ENCODE results near the gene APC2.

Gene APC2

DNA sequence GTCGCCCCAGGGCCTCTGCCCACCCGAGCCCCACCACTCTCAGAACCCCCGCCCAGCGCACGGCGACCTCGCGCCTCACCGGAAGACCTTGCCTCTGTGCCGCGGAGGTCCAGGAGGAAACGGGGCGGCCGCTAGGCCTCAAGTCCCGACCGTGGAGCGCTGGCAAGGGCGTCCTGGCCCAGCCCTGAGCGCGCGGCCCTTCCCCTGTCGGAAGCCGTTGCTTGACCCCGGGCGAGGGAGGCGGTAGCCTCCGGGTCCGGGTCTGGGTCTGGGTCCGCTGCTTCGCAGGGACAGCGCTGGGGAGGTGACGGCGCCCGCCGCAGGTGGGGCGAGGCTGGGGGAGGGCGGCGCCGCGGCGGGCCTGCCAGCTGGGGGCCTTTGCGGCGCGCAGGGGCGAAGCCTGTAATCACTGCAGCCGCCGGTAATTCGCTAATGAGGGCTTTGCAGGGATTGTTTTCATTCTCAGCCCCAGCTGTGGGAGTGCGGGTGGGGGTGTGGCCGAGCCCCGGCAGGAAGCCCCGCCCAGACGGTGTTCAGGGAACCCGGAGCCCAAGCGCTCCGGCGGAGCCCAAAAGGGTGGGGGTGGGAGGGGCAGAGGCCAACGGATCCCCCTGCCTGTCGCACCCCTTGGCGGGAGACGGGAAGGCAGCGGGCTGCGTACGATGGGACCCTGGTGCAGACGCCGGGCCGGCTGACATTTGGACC, 20.5 kb downstream of the APC2 start:
- peak overlapping the region; percentile 30 for H3K4me3 ChIP-seq (ENCODE audit: low read depth, low read length)
- TF ChIP-seq, protein P1, sequence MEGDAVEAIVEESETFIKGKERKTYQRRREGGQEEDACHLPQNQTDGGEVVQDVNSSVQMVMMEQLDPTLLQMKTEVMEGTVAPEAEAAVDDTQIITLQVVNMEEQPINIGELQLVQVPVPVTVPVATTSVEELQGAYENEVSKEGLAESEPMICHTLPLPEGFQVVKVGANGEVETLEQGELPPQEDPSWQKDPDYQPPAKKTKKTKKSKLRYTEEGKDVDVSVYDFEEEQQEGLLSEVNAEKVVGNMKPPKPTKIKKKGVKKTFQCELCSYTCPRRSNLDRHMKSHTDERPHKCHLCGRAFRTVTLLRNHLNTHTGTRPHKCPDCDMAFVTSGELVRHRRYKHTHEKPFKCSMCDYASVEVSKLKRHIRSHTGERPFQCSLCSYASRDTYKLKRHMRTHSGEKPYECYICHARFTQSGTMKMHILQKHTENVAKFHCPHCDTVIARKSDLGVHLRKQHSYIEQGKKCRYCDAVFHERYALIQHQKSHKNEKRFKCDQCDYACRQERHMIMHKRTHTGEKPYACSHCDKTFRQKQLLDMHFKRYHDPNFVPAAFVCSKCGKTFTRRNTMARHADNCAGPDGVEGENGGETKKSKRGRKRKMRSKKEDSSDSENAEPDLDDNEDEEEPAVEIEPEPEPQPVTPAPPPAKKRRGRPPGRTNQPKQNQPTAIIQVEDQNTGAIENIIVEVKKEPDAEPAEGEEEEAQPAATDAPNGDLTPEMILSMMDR (IDR thresholded peaks at IDR 0.05; ENCODE audit: low read depth, low read length): no peak

DNA sequence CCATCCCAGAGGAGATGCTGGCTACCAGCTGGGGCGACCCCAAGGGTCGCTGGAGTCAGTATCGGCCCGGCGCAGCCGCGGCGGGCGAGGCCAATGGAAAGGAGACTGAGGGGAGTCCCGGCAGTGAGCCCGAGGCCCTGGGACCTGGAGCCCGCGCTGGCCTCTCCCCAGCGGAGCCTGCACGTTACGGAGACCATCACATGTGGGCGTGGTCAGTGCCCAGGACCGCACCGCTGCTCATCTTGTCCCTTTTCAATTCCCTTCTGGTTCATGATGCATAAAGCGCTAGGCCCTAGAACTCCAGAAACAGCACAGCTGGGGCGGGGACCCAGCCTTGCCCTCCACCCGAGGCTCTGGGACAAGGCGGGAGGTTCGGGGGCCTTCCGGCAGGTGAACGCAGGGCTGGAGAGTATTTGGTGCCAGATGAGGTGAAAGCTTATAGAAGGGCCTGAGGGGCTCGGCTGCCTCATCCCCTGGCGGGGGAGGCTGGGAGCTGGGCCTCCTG, 21.1 kb downstream of the APC2 start:
- TF ChIP-seq, protein P1 (IDR thresholded peaks at IDR 0.05; ENCODE audit: low read depth, low read length): no peak
- H3K4me3 ChIP-seq (ENCODE audit: low read depth, low read length): peak overlapping the region; percentile 30

DNA sequence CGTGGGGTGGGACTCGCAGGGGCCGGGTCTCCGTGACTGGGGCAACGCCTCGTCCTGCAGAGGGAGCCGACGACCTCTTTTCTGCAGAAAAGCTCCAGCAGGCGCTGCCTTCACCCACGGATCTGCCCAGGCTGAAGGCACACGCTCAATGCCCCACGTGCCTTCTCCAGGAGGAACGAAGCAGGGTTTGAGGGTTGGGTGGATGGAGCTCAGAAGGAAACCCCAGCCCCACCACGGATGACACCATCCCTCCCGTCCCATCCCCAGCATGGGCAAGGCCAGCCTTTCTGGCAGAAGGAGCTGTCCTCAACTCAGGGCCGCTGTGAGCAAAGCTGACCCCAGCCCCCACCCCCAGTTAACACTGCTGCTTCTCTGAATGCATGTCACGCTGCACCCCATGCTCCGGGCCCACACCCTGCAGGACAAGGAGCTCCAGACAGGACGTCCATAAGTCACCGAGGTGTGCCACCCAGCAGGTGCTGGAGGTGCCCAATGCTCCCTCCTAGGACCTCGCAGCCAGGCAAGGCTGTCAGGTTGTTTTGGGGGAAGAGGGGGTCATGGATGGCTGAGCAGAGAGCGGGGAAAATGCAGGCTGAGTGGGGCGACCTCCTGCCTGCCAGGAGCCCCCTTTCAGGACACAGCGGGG, 21.7 kb downstream of the APC2 start:
- TF ChIP-seq, protein P1 (IDR thresholded peaks at IDR 0.05; ENCODE audit: low read depth, low read length): no peak
- H3K4me3 ChIP-seq (ENCODE audit: low read depth, low read length): no peak overlapping the region

DNA sequence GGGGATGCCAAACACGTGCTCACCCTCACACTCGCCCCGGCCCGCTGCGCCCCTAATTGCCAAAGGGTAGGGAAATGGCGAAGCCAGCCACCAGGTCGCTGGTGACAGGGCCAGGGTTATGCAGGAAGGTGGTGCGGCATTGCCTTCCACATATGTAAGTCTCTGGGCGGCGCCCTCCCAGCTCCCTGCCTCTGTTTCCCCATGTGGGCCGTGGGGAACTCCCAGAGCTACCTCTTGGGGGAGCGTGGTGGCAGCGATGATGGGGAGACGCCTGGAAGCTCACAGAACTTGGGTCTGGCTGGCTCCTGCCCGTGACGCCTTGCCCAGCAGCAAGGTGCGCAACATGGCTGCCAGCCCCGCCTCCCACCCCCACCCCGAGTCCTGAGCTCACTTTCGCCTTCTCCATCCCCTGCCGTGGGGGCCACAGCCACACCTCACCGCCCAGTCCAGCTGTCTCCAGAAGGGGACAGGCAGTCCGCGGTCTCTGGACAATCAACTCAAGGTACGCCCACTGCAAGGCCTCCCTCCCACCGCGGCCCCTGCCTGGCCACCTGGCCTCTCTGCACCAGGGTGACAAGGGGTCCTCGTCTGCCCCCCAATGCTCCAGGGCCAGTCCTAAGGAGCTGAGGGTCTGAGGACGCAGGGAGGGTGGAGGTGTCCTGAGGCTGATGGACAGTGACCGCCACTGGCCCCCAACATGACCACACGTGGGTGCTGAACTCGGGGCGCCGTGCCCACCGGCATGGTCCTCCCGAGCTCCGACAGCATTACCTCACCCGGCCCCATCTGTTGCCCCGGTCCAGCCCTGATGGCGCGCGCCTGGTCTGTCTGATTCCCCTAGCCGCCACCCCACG, 22.5 kb downstream of the APC2 start:
- H3K4me3 ChIP-seq (ENCODE audit: low read depth, low read length): no peak overlapping the region
- TF ChIP-seq, protein P1 (IDR thresholded peaks at IDR 0.05; ENCODE audit: low read depth, low read length): no peak

DNA sequence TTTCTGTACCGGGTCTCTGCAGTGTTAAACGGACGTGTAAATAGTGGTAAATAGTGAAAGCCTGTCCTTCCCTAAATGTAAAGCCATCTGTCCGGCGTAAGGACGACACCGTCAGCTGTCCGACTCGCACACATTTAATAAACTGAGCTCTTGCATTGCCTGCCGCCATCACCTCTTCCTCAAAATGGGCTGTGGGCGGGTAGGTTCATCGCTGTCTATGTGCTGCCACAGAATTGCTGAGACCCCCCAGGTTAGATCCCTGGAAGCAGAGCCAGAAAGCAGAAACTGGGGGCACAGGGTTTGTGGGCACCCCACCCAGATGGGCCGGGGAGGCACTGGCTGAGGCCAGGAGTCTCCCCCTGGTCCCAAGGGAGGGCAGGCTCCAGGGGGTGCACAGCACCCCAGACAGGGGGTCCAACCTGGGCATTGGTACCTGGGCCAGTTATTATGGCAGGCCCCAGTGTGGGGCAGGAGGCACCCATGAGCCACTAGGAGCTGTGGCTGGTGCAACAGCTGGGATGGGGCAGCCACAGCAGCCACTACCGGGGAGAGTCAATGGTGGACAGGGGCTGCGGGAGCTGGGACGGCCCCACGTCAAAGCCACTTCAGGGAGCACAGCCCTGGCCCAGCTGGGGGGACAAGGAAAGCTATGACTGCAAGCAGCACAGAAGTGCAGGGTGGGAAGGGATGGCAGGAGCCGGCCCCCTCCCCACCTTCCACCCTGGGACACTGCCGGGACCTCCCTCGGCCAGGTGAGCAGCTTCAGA, 23.3 kb downstream of the APC2 start:
- H3K4me3 ChIP-seq (ENCODE audit: low read depth, low read length): no peak overlapping the region

DNA sequence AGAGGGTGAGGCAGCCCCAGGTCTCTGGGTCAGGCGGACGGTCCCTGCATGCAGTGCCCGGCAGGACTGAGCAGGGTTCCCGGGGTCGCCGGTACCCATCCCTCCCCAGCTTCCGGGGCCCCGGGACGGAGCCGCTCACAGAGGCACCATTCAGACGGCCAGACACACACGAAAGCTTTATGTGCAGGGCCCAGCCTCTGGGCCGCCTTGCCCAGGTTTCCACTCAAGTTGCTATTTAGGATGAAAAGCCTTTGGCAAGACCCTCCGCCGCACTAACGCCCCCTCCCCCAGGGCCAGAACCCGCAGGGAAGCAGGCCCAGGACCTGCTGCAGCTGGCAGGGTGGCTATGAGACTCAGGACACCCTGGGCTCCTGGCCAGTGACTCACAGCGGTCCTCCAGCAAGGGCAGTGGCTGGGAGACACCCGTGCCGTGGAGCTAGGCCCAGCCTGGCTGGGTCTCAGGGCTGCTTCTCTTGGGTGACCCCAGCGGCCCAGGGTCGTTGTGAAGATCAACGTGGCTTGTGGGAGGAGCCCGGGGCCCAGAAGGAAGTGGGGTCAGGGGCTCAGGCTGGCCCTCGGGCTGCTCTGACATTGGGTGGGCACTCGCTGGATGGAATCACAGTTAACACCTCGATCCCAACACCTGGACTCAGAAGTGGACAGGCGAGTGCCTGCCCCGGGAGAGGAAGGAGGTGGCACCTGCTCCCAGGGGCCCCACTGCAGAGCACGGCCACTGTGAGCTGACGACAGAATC, 24.3 kb downstream of the APC2 start:
- TF ChIP-seq, protein P1 (IDR thresholded peaks at IDR 0.05; ENCODE audit: low read depth, low read length): no peak
- no peak overlapping the region for H3K4me3 ChIP-seq (ENCODE audit: low read depth, low read length)

More for the DNA sequence above, 23.3 kb downstream of the APC2 start:
- TF ChIP-seq, protein P1 (IDR thresholded peaks at IDR 0.05; ENCODE audit: low read depth, low read length): no peak
